ENCODE results near the gene CACNB2.

- TF ChIP-seq CTCF (IDR thresholded peaks at IDR 0.05) (no peak), POLR2A (IDR thresholded peaks at IDR 0.05) (no peak), POLR2AphosphoS5 (IDR thresholded peaks at IDR 0.05) (no peak)
Measured at GRCh38 chr10:18235477-18235876, 95.3 kb downstream of the CACNB2 start.

Data from prostate gland (tissue), 2 donors.